GM23338 (cell line): ENCODE data around the gene MTA1.

Experiments used
- EZH2 ChIP-seq: fragments of 200-600 bp; sonication (generic); IDR thresholded peaks from one replicate; pipeline ENCODE4 v1.8.0; 2017; ENCODE audit warnings: antibody characterized with exemption, mild to moderate bottlenecking, low read depth; ENCODE audit not compliant: unreplicated experiment
- EZH2phosphoT487 ChIP-seq: fragments of 200-600 bp; sonication (generic); IDR thresholded peaks from one replicate; pipeline ENCODE4 v1.8.1; 2018; ENCODE audit warnings: antibody characterized with exemption; ENCODE audit not compliant: unreplicated experiment
- JUNB ChIP-seq: IDR thresholded peaks from one replicate; pipeline ENCODE4 v1.6.1; 2016; ENCODE audit warnings: antibody characterized with exemption; ENCODE audit not compliant: unreplicated experiment
- NANOG ChIP-seq: IDR thresholded peaks from 2 replicates; pipeline ENCODE4 v1.6.1; 2016; ENCODE audit warnings: antibody characterized with exemption, borderline replicate concordance
- POLR2AphosphoS5 ChIP-seq: IDR thresholded peaks from 2 replicates; pipeline ENCODE4 v1.6.1; 2016; ENCODE audit warnings: antibody characterized with exemption, low read depth
- STAT1 ChIP-seq: IDR thresholded peaks from one replicate; pipeline ENCODE4 v1.6.1; 2016; ENCODE audit warnings: antibody characterized with exemption; ENCODE audit not compliant: unreplicated experiment
- ZNF114 ChIP-seq: fragments of 250-450 bp; sonication (Bioruptor Pico); IDR thresholded peaks from 2 replicates; pipeline ENCODE4 v1.5.0; 2020; ENCODE audit warnings: mild to moderate bottlenecking, moderate library complexity
- TF ChIP-seq, protein P1 (sequence below), 2 experiments: fragments of 200-600 bp in 1 of 2; sonication (generic) in 1 of 2; conservative IDR thresholded peaks; 2 replicates each; pipeline versions ENCODE4 v1.5.1 to v1.6.1; 2016 to 2017; ENCODE audit warnings: antibody characterized with exemption in 2 of 2, low read depth in 2 of 2, mild to moderate bottlenecking in 2 of 2, moderate library complexity in 1 of 2
- TF ChIP-seq, protein P2 (sequence below): IDR thresholded peaks from one replicate; pipeline ENCODE4 v1.6.1; 2018; ENCODE audit warnings: antibody characterized with exemption; ENCODE audit not compliant: unreplicated experiment
- TF ChIP-seq, protein P3 (sequence below): IDR thresholded peaks from 2 replicates; pipeline ENCODE4 v1.6.1; 2016; ENCODE audit warnings: antibody characterized with exemption

DNA sequence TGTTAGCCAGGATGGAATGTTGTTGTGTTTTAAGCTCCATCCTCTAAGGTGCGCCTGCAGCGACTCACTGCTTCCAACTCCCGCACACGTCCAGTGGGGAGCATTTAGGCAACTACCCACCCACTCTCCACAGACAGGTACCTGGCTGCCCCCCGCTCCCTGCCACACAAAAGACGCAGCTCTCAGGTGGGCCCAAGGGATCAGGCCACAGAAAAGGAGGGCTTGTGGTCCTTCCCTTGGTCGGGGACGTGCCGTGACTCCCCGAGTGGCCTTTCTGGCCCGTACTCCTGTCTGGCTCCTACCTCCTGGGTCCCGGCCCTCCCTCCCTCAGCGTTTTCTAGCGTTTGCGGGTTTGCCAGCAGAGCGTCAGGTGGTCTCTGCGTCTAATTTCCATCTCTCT lies 87.6 kb downstream of the MTA1 start:
- TF ChIP-seq, protein P1, sequence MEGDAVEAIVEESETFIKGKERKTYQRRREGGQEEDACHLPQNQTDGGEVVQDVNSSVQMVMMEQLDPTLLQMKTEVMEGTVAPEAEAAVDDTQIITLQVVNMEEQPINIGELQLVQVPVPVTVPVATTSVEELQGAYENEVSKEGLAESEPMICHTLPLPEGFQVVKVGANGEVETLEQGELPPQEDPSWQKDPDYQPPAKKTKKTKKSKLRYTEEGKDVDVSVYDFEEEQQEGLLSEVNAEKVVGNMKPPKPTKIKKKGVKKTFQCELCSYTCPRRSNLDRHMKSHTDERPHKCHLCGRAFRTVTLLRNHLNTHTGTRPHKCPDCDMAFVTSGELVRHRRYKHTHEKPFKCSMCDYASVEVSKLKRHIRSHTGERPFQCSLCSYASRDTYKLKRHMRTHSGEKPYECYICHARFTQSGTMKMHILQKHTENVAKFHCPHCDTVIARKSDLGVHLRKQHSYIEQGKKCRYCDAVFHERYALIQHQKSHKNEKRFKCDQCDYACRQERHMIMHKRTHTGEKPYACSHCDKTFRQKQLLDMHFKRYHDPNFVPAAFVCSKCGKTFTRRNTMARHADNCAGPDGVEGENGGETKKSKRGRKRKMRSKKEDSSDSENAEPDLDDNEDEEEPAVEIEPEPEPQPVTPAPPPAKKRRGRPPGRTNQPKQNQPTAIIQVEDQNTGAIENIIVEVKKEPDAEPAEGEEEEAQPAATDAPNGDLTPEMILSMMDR (conservative IDR thresholded peaks at IDR 0.05; ENCODE audit: low read depth in 2 of 2): no peak
- TF ChIP-seq EZH2 (no peak), POLR2AphosphoS5 (no peak), NANOG (no peak), EZH2phosphoT487 (no peak), JUNB (no peak), STAT1 (no peak), ZNF114 (CRISPR knock-in tag) (no peak)
- TF ChIP-seq, protein P2, sequence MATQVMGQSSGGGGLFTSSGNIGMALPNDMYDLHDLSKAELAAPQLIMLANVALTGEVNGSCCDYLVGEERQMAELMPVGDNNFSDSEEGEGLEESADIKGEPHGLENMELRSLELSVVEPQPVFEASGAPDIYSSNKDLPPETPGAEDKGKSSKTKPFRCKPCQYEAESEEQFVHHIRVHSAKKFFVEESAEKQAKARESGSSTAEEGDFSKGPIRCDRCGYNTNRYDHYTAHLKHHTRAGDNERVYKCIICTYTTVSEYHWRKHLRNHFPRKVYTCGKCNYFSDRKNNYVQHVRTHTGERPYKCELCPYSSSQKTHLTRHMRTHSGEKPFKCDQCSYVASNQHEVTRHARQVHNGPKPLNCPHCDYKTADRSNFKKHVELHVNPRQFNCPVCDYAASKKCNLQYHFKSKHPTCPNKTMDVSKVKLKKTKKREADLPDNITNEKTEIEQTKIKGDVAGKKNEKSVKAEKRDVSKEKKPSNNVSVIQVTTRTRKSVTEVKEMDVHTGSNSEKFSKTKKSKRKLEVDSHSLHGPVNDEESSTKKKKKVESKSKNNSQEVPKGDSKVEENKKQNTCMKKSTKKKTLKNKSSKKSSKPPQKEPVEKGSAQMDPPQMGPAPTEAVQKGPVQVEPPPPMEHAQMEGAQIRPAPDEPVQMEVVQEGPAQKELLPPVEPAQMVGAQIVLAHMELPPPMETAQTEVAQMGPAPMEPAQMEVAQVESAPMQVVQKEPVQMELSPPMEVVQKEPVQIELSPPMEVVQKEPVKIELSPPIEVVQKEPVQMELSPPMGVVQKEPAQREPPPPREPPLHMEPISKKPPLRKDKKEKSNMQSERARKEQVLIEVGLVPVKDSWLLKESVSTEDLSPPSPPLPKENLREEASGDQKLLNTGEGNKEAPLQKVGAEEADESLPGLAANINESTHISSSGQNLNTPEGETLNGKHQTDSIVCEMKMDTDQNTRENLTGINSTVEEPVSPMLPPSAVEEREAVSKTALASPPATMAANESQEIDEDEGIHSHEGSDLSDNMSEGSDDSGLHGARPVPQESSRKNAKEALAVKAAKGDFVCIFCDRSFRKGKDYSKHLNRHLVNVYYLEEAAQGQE: no peak
- TF ChIP-seq, protein P3, sequence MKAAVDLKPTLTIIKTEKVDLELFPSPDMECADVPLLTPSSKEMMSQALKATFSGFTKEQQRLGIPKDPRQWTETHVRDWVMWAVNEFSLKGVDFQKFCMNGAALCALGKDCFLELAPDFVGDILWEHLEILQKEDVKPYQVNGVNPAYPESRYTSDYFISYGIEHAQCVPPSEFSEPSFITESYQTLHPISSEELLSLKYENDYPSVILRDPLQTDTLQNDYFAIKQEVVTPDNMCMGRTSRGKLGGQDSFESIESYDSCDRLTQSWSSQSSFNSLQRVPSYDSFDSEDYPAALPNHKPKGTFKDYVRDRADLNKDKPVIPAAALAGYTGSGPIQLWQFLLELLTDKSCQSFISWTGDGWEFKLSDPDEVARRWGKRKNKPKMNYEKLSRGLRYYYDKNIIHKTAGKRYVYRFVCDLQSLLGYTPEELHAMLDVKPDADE: no peak
